Testis (tissue), 5 donors: Measurements from ENCODE around the gene PTPRA. TPM values are rescaled to one million over a fixed set of nuclear protein-coding genes. Genes with fewer than 3 reads are reported as not detected.
A peak's percentile ranks its signal among the peaks of the same experiment; 100 is the strongest.
"Not testable (repeated sequence)": the region's sequence is repeated elsewhere in the genome, so short reads cannot be mapped to it uniquely, and the experiment has no call there.

Experiments used
- DNase-seq: peaks from one replicate; pipeline ENCODE4 v3.0.0-alpha.2; 2019
- H3K27ac ChIP-seq, 2 donors: fragments of 200-600 bp; sonication (generic); one replicate each; pipeline ENCODE4 v1.5.1; 2019
- H3K27me3 ChIP-seq: fragments of 200-600 bp; sonication (generic); one replicate; pipeline ENCODE4 v1.5.1; 2019
- H3K36me3 ChIP-seq: fragments of 200-600 bp; sonication (generic); one replicate; pipeline ENCODE4 v1.5.1; 2017; ENCODE audit warnings: low read depth; ENCODE audit errors: missing control alignments
- H3K4me1 ChIP-seq: fragments of 200-600 bp; sonication (generic); one replicate; pipeline ENCODE4 v1.5.1; 2019
- H3K4me3 ChIP-seq, 2 donors: fragments of 200-600 bp; sonication (generic); one replicate each; pipeline ENCODE4 v1.5.1; 2017 to 2019
- H3K9me3 ChIP-seq: fragments of 200-600 bp; sonication (generic); one replicate; pipeline ENCODE4 v1.5.1; 2017
- CTCF ChIP-seq, 3 experiments: fragments of 450-650 bp in 2 of 3; fragments of 200-600 bp in 1 of 3; sonication (generic) in 1 of 3; IDR thresholded peaks; one replicate each; pipeline ENCODE4 v1.5.1; 2016 to 2019; ENCODE audit warnings: antibody characterized with exemption in 3 of 3, mild to moderate bottlenecking in 2 of 3, moderate library complexity in 1 of 3
- POLR2A ChIP-seq: fragments of 450-650 bp; IDR thresholded peaks from one replicate; pipeline ENCODE4 v1.6.1; 2017; ENCODE audit warnings: antibody characterized with exemption, mild to moderate bottlenecking, moderate library complexity
- WGBS, 2 donors: methylation state at CpG; one replicate each; pipeline ENCODE4 v1.1.5; 2018; 5-methylcytosine and 5-hydroxymethylcytosine counted together
- intact Hi-C: fragments of 100-400 bp; cut with DNase I; formaldehyde crosslinking; loops from one replicate; pipeline ENCODE4 v1.15.1; 2023; ENCODE audit warnings: low total_unique reads
- long read RNA-seq, 2 donors: transcript quantifications; one replicate each; lab custom pipeline, GENCODE V29; 2026
- polyA plus RNA-seq: library from polyadenylated mRNA; stranded (reverse); fragments of 350-450 nt; fragmentation: Illumina TruSeq; extraction: RNeasy Lipid Tissue Mini Kit (QIAGEN cat#74804); gene quantifications from one replicate; pipeline ENCODE4 v1.2.3, GENCODE V29; 2014; ENCODE audit warnings: low read depth, low replicate concordance; ENCODE audit not compliant: insufficient read depth
- total RNA-seq, 2 donors: library from RNA; depleted of rRNA; stranded (reverse); fragments of >200 nt; gene quantifications; one replicate each; pipeline ENCODE4 v1.2.3, GENCODE V29; 2016

Gene PTPRA
- total RNA-seq, result 10 to 100 TPM; 52.0 to 68.9 TPM
- polyA plus RNA-seq, result 83.8 TPM
- long read RNA-seq, donor 1, partial matches to known transcripts, result 10 of 11 reads
- long read RNA-seq, donor 1, other reads (novel, unspliced or antisense), result 0 of 11 reads
- long read RNA-seq, donor 2, transcript PTPRA-201 (23 exons, 3,725 nt), result major isoform, 5 of 11 reads
- long read RNA-seq, donor 2, partial matches to known transcripts, result 6 of 11 reads
- long read RNA-seq, donor 2, other reads (novel, unspliced or antisense), result 0 of 11 reads

- intact Hi-C loops, result no loop called here
- 0% methylated on average over 18 to 31 of the region's 83 CpGs for WGBS, 2 donors
- H3K4me1 ChIP-seq, result peaks cover 25% of the 10 kb centered on the region
Observed at GRCh38 chr20:2873010-2873746, at the start of gene PTPRA. TSS of gene PTPRA (plus strand) at chr20:2873481. CDS start at chr20:2964278, 90,797 bp downstream.

GRCh38 chr20:2825761-2826160 lies 47.5 kb upstream of the PTPRA start:
- Histone ChIP-seq H3K36me3 (no peaks in the 10 kb centered on the region), H3K4me1 (no peaks in the 10 kb centered on the region), H3K27me3 (no peaks in the 10 kb centered on the region), H3K27ac (no peak overlapping the region), H3K9me3 (no peaks in the 10 kb centered on the region), H3K4me3 (no peak overlapping the region)
- intact Hi-C loops, result no loop called here
- no peak for DNase-seq
- WGBS, 2 donors, result 93 to 94% methylated on average over 2 of the region's 2 CpGs
- TF ChIP-seq CTCF (IDR thresholded peaks at IDR 0.05), result no peak
- no peak for TF ChIP-seq POLR2A

More at GRCh38 chr20:2873010-2873746, at the start of gene PTPRA:
- Histone ChIP-seq H3K4me3 (peak within 1 kb of the TSS; percentile 93 to 98), H3K36me3 (no peaks in the 10 kb centered on the region), H3K27ac (peak within 1 kb of the TSS; percentile 55 to 87), H3K9me3 (no peaks in the 10 kb centered on the region), H3K27me3 (no peaks in the 10 kb centered on the region)
- TF ChIP-seq POLR2A (peak; percentile 26), CTCF (IDR thresholded peaks at IDR 0.05) (no peak)
- DNase-seq, result peak; percentile 97

GRCh38 chr20:2826655-2827054 lies 46.6 kb upstream of the PTPRA start:
- TF ChIP-seq POLR2A (no peak), CTCF (IDR thresholded peaks at IDR 0.05) (no peak)
- intact Hi-C loops, result no loop called here
- Histone ChIP-seq H3K27me3 (no peaks in the 10 kb centered on the region), H3K4me1 (no peaks in the 10 kb centered on the region), H3K27ac (no peak overlapping the region), H3K36me3 (no peaks in the 10 kb centered on the region), H3K4me3 (no peak overlapping the region), H3K9me3 (no peaks in the 10 kb centered on the region)
- DNase-seq, result no peak
- WGBS, 2 donors, result 95 to 97% methylated on average over 4 of the region's 4 CpGs

GRCh38 chr20:2829376-2829775 lies 43.9 kb upstream of the PTPRA start:
- TF ChIP-seq CTCF (IDR thresholded peaks at IDR 0.05), result no peak
- peak; percentile 4 for DNase-seq

GRCh38 chr20:2831206-2831605 lies 42.1 kb upstream of the PTPRA start:
- H3K27me3 ChIP-seq, intact Hi-C loops, H3K4me3 ChIP-seq, H3K9me3 ChIP-seq, H3K36me3 ChIP-seq, H3K27ac ChIP-seq, H3K4me1 ChIP-seq, DNase-seq: not testable (repeated sequence)
- 80 to 84% methylated on average over 7 of the region's 7 CpGs for WGBS, 2 donors

More at GRCh38 chr20:2829376-2829775, 43.9 kb upstream of the PTPRA start:
- intact Hi-C loops, result no loop called here
- Histone ChIP-seq H3K27me3 (no peaks in the 10 kb centered on the region), H3K27ac (no peak overlapping the region), H3K9me3 (no peaks in the 10 kb centered on the region), H3K4me1 (no peaks in the 10 kb centered on the region), H3K36me3 (no peaks in the 10 kb centered on the region), H3K4me3 (no peak overlapping the region)
- WGBS, 2 donors, result 76 to 78% methylated on average over 6 of the region's 6 CpGs
